ENCODE results near the gene ADPRM.
"Not testable (repeated sequence)": the region's sequence is repeated elsewhere in the genome, so short reads cannot be mapped to it uniquely, and the experiment has no call there.

ADPRM gene

DNA sequence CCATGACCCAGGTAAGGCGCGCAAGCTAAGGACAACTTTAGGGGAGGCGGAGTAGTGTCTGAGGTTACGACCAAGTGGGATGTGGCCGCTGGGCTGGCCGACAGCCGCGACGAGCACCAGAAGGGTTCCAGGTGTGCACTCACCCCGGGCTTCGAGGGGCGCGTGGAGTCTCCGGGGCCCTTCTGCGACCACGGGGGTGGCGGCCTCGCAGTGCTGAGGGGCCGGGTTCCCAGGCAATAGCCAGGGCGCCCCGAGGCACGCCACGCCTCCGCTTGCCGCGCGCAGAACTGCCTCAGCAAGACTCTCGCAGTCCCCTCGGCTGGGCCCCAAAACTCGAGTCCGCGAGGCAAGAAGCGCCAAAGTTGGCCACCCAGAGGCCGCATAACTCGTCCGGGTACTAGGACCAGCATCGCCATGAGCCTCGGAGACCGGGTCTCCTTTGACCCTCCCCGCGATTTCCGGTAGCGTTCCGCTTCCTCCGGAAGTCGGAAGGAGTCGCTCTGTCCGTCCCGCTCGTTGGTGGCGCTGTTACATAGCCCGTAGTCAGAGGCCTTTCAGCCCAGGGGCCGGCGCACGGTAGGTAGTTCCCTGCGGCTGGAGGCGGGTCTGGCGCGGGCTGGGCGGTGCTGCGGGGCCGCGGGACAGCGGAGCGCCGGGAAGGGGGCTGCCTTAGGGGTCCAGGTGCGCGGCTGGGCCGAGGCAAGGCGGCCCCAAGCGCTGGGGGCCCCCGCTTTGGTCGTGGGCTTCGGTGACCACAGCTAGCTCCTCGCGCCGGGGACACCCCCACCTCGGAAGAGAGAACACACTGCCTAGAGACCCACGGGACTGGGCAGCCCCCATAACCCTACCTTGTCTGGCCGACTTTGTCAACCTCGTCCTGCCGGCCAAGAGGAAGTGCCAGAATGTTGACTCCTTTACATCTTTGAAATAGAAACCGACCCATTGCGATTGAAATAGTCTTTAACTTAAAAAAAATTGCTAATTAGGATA lies at the start of gene ADPRM, which contains the start of gene SCO1:
ADPRM (plus strand) TSS at position 503 of the 990 bp plus-strand sequence. CDS start 7,333 bp downstream, outside the sequence.
SCO1 (minus strand) TSS at position 442 of the 990 bp plus-strand sequence; CDS start at position 416, 26 bp downstream.
- peak; percentile 76 to 83 for DNase-seq (ENCODE audit: low read depth in 2 of 2, low spot score in 1 of 2)

DNA sequence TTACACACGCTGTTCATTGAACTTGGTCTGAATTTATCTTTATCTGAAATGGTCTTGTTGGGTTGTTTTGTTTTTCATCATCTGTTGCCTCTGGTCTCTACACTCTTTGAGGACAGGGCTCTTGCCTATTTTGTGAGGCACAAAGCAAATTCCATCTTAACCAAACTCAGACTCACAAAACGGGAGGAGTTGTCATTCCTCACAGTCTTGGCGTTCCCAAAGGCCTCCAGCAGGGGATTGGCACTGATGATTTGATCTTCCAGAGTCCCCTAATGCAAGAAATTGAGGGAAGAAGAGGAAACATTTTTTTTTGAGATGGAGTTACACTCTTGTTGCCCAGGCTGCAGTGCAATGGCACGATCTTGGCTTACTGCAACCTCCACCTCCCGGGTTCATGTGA lies 49.0 kb upstream of the ADPRM start:
- no peak for DNase-seq (ENCODE audit: low read depth in 2 of 2, low spot score in 1 of 2)

DNA sequence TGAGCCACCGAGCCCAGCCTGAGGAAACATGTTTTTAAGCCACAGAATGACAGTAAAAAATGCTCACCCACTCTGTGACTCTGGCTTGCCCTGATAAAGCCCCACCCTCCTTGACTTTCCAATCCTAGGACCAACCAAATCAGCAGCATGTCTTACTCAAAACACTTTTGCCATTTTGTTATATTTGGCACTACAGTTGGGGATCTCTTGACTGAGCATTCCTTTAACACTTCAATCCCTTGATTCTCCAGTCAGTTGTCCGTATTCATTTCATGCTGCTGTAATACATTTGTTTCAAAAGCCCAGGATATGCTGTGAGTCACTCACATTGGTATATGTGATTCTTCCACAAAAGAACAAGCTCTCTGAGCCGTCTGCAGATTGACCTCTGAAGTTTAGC lies 48.4 kb upstream of the ADPRM start:
- no peak for DNase-seq (ENCODE audit: low read depth in 2 of 2, low spot score in 1 of 2)

- DNase-seq (ENCODE audit: low read depth in 2 of 2, low spot score in 1 of 2): no peak
These were observed 47.8 kb upstream of the ADPRM start for GRCh38 chr17:10649602-10650001.

DNA sequence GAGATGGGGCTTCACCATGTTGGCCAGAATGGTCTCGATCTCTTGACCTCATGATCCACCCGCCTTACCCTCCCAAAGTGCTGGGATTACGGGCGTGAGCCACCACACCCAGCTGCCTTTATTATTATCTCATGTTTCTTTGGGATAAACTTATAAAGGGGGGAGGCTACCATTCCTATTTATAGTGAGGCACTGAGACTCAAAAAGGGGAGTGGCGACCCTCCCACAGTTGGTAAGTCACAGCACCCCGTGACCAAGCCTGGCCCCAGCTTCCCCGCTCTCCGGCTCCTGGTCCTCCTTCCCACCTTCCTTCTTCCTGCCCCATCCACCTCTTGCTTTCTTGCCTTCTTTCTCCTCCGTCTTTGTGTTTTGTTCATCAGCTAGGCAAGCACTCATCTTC lies 45.5 kb upstream of the ADPRM start:
- DNase-seq (ENCODE audit: low read depth in 2 of 2, low spot score in 1 of 2): no peak

- no peak for DNase-seq (ENCODE audit: low read depth in 2 of 2, low spot score in 1 of 2)
These were observed 44.3 kb upstream of the ADPRM start for GRCh38 chr17:10652984-10653659.

DNA sequence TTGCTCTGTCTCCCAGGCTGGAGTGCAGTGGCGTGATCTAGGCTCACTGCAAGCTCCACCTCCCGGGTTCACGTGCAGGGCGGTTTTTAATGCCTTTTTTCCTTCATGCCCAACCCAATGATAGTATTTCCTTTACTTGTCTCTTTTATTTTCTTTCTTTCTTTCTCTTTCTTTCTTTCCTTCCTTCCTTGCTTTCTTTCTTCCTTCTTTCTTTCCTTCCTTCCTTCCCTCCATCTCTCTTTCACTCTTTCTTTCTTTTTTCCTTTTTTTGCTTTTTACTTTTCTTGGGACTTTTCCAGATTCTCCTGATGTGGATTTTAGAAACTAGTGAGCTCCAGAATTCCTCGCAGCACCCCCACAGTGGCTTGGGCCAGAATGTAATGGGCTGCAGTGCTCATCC lies 43.4 kb upstream of the ADPRM start:
- DNase-seq (ENCODE audit: low read depth in 2 of 2, low spot score in 1 of 2): no peak

GRCh38 chr17:10657148-10657547 lies 40.2 kb upstream of the ADPRM start, which contains the start of gene MYH3:
Gene MYH3 (minus strand): TSS chr17:10657309. CDS start chr17:10655064, 2,245 bp downstream.
- no peak for DNase-seq (ENCODE audit: low read depth in 2 of 2, low spot score in 1 of 2)

DNA sequence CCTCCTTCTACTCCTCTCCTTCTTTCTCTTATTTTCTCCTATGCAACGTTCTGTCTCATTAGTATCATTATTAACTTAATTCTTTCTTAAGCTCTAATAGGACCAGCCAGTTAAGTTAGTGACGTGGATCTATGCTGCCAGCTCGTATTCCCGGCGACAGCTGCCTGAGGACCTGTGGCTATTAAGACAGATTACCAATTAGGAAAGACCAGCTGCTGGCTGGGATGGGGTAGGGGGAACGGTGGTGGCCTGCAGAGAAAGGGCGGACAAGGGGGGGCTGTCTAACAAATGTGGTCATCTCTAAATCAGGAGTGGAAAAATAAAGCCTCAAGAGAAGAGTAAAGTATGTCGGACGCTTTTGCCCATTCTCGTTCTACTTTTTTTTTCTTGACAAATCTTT lies 39.5 kb upstream of the ADPRM start:
- DNase-seq (ENCODE audit: low read depth in 2 of 2, low spot score in 1 of 2): no peak

DNA sequence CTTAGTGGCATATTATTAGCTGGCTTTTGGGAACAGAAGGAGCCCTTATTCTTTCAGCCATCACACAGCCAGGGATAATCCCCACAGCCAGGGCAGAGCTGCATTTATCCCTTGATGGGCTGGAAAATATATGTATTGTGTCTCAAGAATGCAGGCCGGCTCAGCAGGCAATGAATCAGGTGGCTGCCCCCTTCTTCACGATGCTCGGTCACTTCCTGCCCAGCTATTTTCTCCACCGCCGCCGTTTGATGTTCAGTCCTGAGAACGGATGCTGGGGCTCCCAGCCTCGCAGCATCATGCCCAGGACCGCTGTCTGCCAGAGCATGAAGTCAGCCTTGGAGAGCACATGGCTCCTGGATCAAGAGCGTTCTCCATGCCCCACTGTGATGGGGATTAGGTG lies 36.0 kb upstream of the ADPRM start:
- DNase-seq (ENCODE audit: low read depth in 2 of 2, low spot score in 1 of 2): no peak

DNA sequence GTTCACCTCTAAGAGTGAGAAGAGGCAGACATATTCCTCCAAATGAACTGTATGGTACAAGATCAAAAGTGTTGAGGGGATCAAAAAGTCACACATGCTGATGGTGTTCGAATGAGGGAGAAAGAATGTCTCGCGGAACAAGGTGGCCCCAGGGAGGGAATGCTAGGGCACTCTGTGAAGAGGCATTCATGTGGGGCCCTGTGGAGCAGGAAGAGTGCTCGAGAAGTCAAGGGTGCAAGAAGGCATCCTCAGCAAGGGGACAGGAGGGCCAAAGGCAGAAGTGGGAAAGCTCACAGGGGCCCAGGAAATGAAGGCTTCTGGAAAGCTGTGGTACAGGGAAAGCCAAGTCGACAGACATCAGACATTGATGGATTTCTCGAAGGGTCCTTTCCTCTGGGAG lies 34.2 kb upstream of the ADPRM start:
- no peak for DNase-seq (ENCODE audit: low read depth in 2 of 2, low spot score in 1 of 2)

GRCh38 chr17:10664571-10664970 lies 32.8 kb upstream of the ADPRM start:
- no peak for DNase-seq (ENCODE audit: low read depth in 2 of 2, low spot score in 1 of 2)

DNA sequence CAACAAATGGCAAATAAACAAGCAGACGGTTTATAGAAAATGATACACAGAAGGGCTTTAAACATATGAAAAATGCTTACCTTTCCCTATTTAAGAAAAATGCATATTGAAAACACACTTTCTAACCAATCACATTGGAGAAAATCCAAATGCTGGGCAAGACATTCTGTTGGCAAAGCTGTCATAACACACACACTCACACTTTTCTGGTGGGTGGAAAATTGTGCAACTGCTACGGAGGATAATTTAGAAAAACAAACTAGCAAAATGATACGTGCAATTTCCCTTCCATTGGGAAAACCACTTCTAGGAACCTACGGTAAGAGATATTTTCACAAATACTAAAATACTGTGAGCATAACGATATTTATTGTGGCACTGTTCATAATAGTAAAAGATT lies 30.5 kb upstream of the ADPRM start:
- DNase-seq (ENCODE audit: low read depth in 2 of 2, low spot score in 1 of 2): no peak

- no peak for DNase-seq (ENCODE audit: low read depth in 2 of 2, low spot score in 1 of 2)
These were observed 28.6 kb upstream of the ADPRM start for GRCh38 chr17:10668775-10669174.

- DNase-seq (ENCODE audit: low read depth in 2 of 2, low spot score in 1 of 2): no peak
These were observed 24.1 kb upstream of the ADPRM start for GRCh38 chr17:10673312-10673711.

GRCh38 chr17:10674704-10675103 lies 22.7 kb upstream of the ADPRM start:
- no peak for DNase-seq (ENCODE audit: low read depth in 2 of 2, low spot score in 1 of 2)

- no peak for DNase-seq (ENCODE audit: low read depth in 2 of 2, low spot score in 1 of 2)
These were observed 15.4 kb upstream of the ADPRM start for GRCh38 chr17:10681866-10682446.

DNA sequence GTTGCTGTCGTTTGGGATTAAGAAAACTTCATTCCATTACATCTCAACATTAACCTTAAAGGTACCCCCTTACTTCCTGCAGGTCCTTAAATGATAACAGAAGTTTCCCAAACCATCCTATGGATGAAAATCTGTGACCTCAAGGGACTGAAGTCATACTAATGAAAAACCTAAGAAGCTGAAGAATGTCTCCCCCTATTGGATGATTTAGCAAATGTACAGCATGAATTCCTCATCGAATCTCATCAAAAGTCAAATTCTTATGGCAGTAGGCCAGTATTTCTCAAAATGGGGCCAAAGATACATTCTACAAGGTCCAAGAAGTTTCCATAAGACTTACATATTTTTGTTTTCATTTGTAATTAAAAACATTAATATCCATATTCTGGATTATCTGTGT lies 13.5 kb upstream of the ADPRM start:
- no peak for DNase-seq (ENCODE audit: low read depth in 2 of 2, low spot score in 1 of 2)

DNA sequence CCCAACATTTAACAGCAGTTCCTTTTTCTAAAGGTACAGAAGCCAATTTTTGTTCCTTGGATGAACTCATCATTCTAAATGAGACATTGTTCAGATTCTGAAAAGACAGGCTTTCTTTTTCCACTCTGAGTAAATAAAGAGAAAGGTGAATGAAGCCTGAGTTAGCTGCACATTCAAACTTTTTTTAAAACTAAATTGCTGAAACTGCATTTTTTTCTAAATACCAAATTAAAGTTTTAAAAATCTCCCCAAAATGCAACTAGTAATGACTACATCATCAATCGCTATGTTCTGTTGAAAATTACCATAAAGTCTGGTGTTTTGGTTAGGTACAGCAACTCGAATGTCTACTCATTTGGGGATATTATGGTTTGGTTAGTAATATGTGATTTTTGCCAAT lies 9.9 kb upstream of the ADPRM start:
- DNase-seq (ENCODE audit: low read depth in 2 of 2, low spot score in 1 of 2): no peak

GRCh38 chr17:10695875-10696407 lies 1.5 kb upstream of the ADPRM start:
- not testable (repeated sequence) for DNase-seq (ENCODE audit: low read depth in 2 of 2, low spot score in 1 of 2)

DNA sequence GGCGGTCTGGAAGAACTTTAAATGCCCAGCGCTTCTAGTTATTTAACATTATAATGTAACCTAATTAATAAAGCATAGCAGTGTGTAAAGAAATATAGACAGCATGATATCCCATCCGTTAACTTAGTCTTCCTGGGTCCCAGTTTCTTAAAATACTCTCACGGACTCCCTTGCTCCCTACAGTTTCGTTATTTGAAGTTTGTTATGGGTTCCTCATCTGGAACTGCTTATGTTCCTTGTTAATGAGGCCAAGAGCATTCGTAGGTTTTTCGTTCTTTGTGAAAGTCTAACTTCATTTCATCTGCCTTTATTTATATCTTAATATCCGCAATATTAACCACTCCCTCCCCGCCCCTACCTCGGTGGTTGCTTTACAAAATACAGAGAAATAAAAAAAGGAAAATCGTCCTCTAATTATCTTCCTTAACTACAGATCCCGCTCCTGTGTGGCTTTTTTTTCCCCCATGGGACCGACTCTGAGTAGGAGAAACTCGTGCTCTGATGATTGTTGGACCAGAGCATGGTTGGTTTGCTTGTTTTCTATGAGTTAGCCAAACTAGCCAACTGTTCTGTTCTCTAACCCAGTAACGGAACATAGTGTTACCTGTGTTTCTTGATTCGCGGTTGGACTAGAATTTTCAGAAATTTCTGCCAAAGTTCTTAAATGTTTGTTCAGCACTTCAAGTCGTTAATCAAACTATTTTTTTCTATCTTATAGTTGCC lies 863 bp downstream of the ADPRM start:
- no peak for DNase-seq (ENCODE audit: low read depth in 2 of 2, low spot score in 1 of 2)

Measured in stimulated activated CD8-positive, alpha-beta memory T cell treated with anti-CD3 and anti-CD28 coated beads, Interleukin-4, amount 100 ng/mL, for 1 hour (primary cell).